Measurements from ENCODE around the gene SEC16B.

The SEC16B gene

GRCh38 chr1:178006043-178006442 lies 36.2 kb upstream of the SEC16B start:
- ATAC-seq, result no peak
- TF ChIP-seq SNAI2 (CRISPR knock-in tag; IDR thresholded peaks at IDR 0.05), result no peak
- TF ChIP-seq ZNF8 (CRISPR knock-in tag; IDR thresholded peaks at IDR 0.05), result no peak
- no peak for TF ChIP-seq GLIS3 (CRISPR knock-in tag; IDR thresholded peaks at IDR 0.05)
- no peak for TF ChIP-seq PPARA (CRISPR knock-in tag; IDR thresholded peaks at IDR 0.05; ENCODE audit: borderline replicate concordance)
- TF ChIP-seq ZNF70 (CRISPR knock-in tag; IDR thresholded peaks at IDR 0.05), result no peak
- no peak for TF ChIP-seq BACH2 (CRISPR knock-in tag; IDR thresholded peaks at IDR 0.05; ENCODE audit: borderline replicate concordance)
- no peak for TF ChIP-seq ZNF565 (CRISPR knock-in tag; conservative IDR thresholded peaks at IDR 0.05; ENCODE audit: low read depth)
- TF ChIP-seq CREB5 (CRISPR knock-in tag; IDR thresholded peaks at IDR 0.05; ENCODE audit: low read depth), result no peak
- no peak for TF ChIP-seq TCF4 (CRISPR knock-in tag; IDR thresholded peaks at IDR 0.05; ENCODE audit: borderline replicate concordance)
- TF ChIP-seq ZFP30 (CRISPR knock-in tag; IDR thresholded peaks at IDR 0.05), result no peak
- no peak for TF ChIP-seq OSR1 (CRISPR knock-in tag; IDR thresholded peaks at IDR 0.05)
- no peak for TF ChIP-seq ARNTL (CRISPR knock-in tag; IDR thresholded peaks at IDR 0.05; ENCODE audit: borderline replicate concordance, low read depth)
- TF ChIP-seq, protein P1, sequence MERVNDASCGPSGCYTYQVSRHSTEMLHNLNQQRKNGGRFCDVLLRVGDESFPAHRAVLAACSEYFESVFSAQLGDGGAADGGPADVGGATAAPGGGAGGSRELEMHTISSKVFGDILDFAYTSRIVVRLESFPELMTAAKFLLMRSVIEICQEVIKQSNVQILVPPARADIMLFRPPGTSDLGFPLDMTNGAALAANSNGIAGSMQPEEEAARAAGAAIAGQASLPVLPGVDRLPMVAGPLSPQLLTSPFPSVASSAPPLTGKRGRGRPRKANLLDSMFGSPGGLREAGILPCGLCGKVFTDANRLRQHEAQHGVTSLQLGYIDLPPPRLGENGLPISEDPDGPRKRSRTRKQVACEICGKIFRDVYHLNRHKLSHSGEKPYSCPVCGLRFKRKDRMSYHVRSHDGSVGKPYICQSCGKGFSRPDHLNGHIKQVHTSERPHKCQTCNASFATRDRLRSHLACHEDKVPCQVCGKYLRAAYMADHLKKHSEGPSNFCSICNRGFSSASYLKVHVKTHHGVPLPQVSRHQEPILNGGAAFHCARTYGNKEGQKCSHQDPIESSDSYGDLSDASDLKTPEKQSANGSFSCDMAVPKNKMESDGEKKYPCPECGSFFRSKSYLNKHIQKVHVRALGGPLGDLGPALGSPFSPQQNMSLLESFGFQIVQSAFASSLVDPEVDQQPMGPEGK (CRISPR knock-in tag; IDR thresholded peaks at IDR 0.05; ENCODE audit: borderline replicate concordance), result no peak
- TF ChIP-seq ISL1 (CRISPR knock-in tag; IDR thresholded peaks at IDR 0.05), result no peak
- no peak for TF ChIP-seq POU6F1 (CRISPR knock-in tag; IDR thresholded peaks at IDR 0.05; ENCODE audit: borderline replicate concordance, low read depth)
- no peak for TF ChIP-seq ZFP3 (CRISPR knock-in tag; IDR thresholded peaks at IDR 0.05)

DNA sequence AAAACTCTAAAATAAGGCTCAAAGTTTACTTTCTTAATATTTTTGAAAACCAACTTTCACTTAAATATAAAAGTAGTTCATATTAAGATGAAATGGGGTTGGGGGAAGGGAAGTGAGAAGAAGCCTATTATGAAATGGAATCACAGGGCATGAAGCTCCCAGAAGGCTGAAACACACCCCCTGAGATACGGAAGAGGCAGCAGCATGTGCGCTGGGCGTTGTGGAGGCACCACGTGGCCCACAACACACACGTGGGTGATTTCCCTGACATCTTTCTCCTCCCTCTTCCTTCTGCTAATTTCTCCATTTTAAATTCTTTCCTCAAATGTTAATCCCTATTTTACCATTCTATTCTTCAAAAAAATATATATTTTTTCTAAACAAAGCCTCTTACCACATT lies 35.6 kb upstream of the SEC16B start:
- TF ChIP-seq, protein P1 (CRISPR knock-in tag; IDR thresholded peaks at IDR 0.05; ENCODE audit: borderline replicate concordance), result no peak
- TF ChIP-seq BACH2 (CRISPR knock-in tag; IDR thresholded peaks at IDR 0.05; ENCODE audit: borderline replicate concordance) (no peak), CREB5 (CRISPR knock-in tag; IDR thresholded peaks at IDR 0.05; ENCODE audit: low read depth) (no peak), CSDC2 (CRISPR knock-in tag; IDR thresholded peaks at IDR 0.05) (no peak), OSR1 (CRISPR knock-in tag; IDR thresholded peaks at IDR 0.05) (no peak), ZNF70 (CRISPR knock-in tag; IDR thresholded peaks at IDR 0.05) (no peak), ZC3H10 (CRISPR knock-in tag; IDR thresholded peaks at IDR 0.05) (no peak), ISL1 (CRISPR knock-in tag; IDR thresholded peaks at IDR 0.05) (no peak), ZFP30 (CRISPR knock-in tag; IDR thresholded peaks at IDR 0.05) (no peak)
- ATAC-seq, result no peak

- no peak for TF ChIP-seq CSRNP3 (CRISPR knock-in tag; IDR thresholded peaks at IDR 0.05)
- TF ChIP-seq POU6F1 (CRISPR knock-in tag; IDR thresholded peaks at IDR 0.05; ENCODE audit: borderline replicate concordance, low read depth), result no peak
- TF ChIP-seq OSR1 (CRISPR knock-in tag; IDR thresholded peaks at IDR 0.05), result no peak
- TF ChIP-seq CSDC2 (CRISPR knock-in tag; IDR thresholded peaks at IDR 0.05), result no peak
- TF ChIP-seq CREB5 (CRISPR knock-in tag; IDR thresholded peaks at IDR 0.05; ENCODE audit: low read depth), result no peak
- no peak for TF ChIP-seq ZNF70 (CRISPR knock-in tag; IDR thresholded peaks at IDR 0.05)
- no peak for TF ChIP-seq ZC3H10 (CRISPR knock-in tag; IDR thresholded peaks at IDR 0.05)
- no peak for TF ChIP-seq GLIS3 (CRISPR knock-in tag; IDR thresholded peaks at IDR 0.05)
- TF ChIP-seq BACH2 (CRISPR knock-in tag; IDR thresholded peaks at IDR 0.05; ENCODE audit: borderline replicate concordance), result no peak
- no peak for TF ChIP-seq ZFP30 (CRISPR knock-in tag; IDR thresholded peaks at IDR 0.05)
- no peak for TF ChIP-seq ARNTL (CRISPR knock-in tag; IDR thresholded peaks at IDR 0.05; ENCODE audit: borderline replicate concordance, low read depth)
- no peak for TF ChIP-seq TOX (CRISPR knock-in tag; IDR thresholded peaks at IDR 0.05; ENCODE audit: borderline replicate concordance)
- TF ChIP-seq ZNF565 (CRISPR knock-in tag; conservative IDR thresholded peaks at IDR 0.05; ENCODE audit: low read depth), result no peak
- ATAC-seq, result peak; percentile 68
Measured at GRCh38 chr1:178004926-178005391, 35.1 kb upstream of the SEC16B start.
